Measurements from ENCODE around the gene UBE2S.
"Not testable (repeated sequence)": the region's sequence is repeated elsewhere in the genome, so short reads cannot be mapped to it uniquely, and the experiment has no call there.

The UBE2S gene

DNA sequence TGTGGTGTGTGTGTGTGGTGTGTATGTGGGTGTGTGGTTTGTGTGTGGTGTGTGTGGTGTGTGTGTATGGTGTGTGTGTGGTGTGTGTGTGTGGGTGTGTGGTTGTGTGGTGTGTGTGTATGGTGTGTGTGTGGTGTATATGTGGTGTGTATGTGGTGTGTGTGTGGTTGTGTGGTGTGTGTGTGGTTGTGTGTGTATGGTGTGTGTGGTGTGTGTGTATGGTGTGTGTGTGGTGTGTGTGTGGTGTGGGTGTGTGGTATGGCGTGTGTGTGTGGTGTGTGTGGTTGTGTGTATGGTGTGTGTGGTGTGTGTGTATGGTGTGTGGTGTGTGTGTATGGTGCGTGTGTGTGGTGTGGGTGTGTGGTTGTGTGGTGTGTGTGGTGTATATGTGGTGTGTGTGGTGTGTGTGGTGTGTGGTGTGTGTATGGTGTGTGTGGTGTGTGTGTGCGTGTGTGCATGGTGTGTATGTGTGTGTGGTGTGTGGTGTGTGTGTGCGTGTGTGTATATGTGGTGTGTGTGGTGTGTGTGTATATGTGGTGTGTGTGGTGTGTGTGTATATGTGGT lies 26.9 kb upstream of the UBE2S start:
- no peak for ATAC-seq (replicated peaks; ENCODE audit: extremely low read depth, poor library complexity, severe bottlenecking)
- peaks cover 6% of the 10 kb centered on the region for H3K4me1 Mint-ChIP-seq
- peaks cover 3% of the 10 kb centered on the region for H3K36me3 Mint-ChIP-seq (ENCODE audit: insufficient read depth)
- no peaks in the 10 kb centered on the region for H3K9me3 Mint-ChIP-seq
- no peak overlapping the region for H3K27ac Mint-ChIP-seq (ENCODE audit: low read depth)
- no peak for DNase-seq (ENCODE audit: low spot score in 2 of 2)
- no peak overlapping the region for H3K4me3 Mint-ChIP-seq
- peaks cover 57% of the 10 kb centered on the region for H3K27me3 Mint-ChIP-seq

DNA sequence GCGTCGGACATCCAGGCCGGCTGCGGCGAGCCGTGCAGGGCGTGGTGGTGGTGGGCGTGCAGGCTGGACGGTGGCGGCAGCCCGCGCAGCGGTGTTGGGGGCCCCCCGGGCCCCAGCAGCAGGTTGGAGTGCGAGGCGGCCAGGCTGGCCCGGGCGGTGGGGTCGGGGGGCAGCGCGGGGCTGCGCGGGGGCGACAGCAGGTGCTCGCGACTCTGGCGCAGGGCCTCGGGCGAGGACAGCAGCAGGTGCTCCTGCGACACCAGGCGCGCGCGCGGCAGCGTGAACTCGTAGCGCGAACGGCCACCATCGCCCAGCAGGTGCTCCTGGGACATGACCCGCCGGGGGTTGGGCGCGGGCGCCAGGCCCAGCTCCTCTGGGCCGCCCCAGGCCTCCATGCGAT lies 25.7 kb upstream of the UBE2S start:
- no peaks in the 10 kb centered on the region for H3K36me3 Mint-ChIP-seq (ENCODE audit: insufficient read depth)
- peaks cover 57% of the 10 kb centered on the region for H3K27me3 Mint-ChIP-seq
- no peak overlapping the region for H3K27ac Mint-ChIP-seq (ENCODE audit: low read depth)
- ATAC-seq (replicated peaks; ENCODE audit: extremely low read depth, poor library complexity, severe bottlenecking) (no peak), DNase-seq (ENCODE audit: low spot score in 2 of 2) (no peak)
- no peaks in the 10 kb centered on the region for H3K4me1 Mint-ChIP-seq
- H3K9me3 Mint-ChIP-seq: no peaks in the 10 kb centered on the region
- no peak overlapping the region for H3K4me3 Mint-ChIP-seq

DNA sequence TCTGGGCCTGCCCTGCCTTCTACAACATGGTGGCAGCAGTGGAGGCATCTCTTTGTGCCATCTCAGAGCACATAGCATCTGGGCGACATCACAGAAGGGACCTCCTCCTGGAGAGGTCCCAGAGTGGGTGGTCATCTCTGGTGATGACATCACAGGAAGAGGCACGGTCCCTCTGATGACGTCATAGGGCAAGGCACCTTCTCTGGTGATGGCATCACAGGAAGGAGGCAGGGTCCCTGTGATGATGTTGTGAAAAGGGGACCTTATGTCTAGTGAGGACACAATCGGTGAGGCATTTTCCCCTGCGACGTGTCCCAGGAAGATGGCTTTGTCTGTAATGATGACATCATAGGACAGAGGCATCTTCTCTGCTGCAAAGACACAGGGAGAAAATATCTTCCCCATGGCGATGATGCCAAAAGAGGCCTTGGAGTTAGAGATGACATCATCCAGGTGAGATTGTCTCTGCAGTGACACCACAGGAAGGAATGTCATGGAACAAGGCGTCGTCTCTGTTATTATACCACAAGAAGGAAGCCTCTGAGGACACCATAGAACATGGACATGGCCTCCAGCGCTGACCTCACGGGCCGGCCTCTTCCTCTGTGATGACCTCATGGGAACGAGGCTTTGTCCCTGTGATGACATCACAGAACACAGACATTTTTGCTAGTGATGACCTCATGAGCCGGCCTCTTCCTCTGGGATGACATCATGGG lies 24.8 kb upstream of the UBE2S start:
- H3K9me3 Mint-ChIP-seq: no peaks in the 10 kb centered on the region
- H3K27ac Mint-ChIP-seq (ENCODE audit: low read depth): no peak overlapping the region
- ATAC-seq (replicated peaks; ENCODE audit: extremely low read depth, poor library complexity, severe bottlenecking): no peak
- DNase-seq (ENCODE audit: low spot score in 2 of 2): no peak
- H3K4me3 Mint-ChIP-seq: no peak overlapping the region
- no peaks in the 10 kb centered on the region for H3K36me3 Mint-ChIP-seq (ENCODE audit: insufficient read depth)
- no peaks in the 10 kb centered on the region for H3K4me1 Mint-ChIP-seq
- peaks cover 57% of the 10 kb centered on the region for H3K27me3 Mint-ChIP-seq

DNA sequence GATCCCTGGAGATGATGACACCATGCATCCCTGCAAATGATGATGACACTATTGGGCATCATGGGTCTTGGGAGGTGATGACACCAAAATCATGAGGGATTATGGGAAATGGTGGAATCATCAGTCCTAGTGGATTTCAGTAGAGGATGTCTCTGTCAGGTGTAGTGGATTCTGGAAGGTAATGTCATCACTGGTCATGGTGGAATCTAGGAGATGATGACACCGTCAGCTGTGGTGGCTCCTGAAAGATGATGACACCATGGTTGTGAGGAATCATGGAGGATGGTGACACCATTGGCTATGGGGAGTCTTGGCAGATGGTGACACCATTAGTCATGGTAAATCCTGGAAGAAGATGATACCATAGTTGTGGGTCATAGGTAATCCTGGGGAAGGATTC lies 23.6 kb upstream of the UBE2S start:
- peaks cover 47% of the 10 kb centered on the region for H3K27me3 Mint-ChIP-seq
- no peaks in the 10 kb centered on the region for H3K4me1 Mint-ChIP-seq
- H3K9me3 Mint-ChIP-seq: no peaks in the 10 kb centered on the region
- DNase-seq (ENCODE audit: low spot score in 2 of 2) (no peak), ATAC-seq (replicated peaks; ENCODE audit: extremely low read depth, poor library complexity, severe bottlenecking) (no peak)
- no peak overlapping the region for H3K4me3 Mint-ChIP-seq
- H3K36me3 Mint-ChIP-seq (ENCODE audit: insufficient read depth): no peaks in the 10 kb centered on the region
- no peak overlapping the region for H3K27ac Mint-ChIP-seq (ENCODE audit: low read depth)

DNA sequence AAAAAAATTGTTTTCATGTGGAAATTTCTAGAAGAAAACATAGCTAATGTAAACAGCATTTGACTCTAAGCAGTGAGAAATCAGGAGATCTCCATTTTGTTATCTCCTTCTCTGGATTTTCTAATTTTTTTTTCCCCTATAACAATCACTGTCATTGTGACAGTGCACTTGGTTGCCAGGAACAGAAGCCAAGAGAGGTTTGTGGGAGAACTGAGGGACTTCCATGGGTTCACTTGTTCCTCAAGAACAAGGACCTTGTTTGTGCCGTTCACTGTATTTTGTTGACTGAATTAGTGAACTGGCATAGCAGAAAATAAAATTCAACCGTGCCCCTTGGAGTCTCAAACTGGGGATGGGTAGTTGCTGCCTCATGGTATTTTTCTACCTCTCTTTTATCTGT lies 18.5 kb upstream of the UBE2S start:
- no peak overlapping the region for H3K4me3 Mint-ChIP-seq
- DNase-seq (ENCODE audit: low spot score in 2 of 2) (no peak), ATAC-seq (replicated peaks; ENCODE audit: extremely low read depth, poor library complexity, severe bottlenecking) (no peak)
- no peak overlapping the region for H3K27ac Mint-ChIP-seq (ENCODE audit: low read depth)
- peaks cover 45% of the 10 kb centered on the region for H3K27me3 Mint-ChIP-seq
- peaks cover 1% of the 10 kb centered on the region for H3K36me3 Mint-ChIP-seq (ENCODE audit: insufficient read depth)
- no peaks in the 10 kb centered on the region for H3K9me3 Mint-ChIP-seq
- peaks cover 6% of the 10 kb centered on the region for H3K4me1 Mint-ChIP-seq

DNA sequence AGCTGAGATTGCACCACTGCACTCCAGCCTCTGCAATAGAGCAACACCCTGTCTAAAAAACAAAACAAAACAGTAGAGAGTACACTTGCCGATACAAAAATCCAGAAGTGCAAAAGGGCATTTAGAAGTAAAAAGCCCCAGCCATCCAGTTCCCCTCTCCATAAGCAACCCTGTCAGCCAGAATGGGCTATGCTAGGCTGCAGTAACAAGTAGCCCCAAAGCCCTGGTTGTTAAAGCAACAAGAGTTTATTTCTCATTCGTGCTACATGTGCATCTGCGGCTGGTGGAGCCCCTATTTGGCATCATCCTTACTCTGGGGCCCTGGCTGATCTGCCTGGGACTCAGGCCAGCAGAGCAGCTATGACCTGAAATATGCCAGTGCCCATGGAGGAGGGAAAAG lies 16.9 kb upstream of the UBE2S start:
- DNase-seq (ENCODE audit: low spot score in 2 of 2): no peak

DNA sequence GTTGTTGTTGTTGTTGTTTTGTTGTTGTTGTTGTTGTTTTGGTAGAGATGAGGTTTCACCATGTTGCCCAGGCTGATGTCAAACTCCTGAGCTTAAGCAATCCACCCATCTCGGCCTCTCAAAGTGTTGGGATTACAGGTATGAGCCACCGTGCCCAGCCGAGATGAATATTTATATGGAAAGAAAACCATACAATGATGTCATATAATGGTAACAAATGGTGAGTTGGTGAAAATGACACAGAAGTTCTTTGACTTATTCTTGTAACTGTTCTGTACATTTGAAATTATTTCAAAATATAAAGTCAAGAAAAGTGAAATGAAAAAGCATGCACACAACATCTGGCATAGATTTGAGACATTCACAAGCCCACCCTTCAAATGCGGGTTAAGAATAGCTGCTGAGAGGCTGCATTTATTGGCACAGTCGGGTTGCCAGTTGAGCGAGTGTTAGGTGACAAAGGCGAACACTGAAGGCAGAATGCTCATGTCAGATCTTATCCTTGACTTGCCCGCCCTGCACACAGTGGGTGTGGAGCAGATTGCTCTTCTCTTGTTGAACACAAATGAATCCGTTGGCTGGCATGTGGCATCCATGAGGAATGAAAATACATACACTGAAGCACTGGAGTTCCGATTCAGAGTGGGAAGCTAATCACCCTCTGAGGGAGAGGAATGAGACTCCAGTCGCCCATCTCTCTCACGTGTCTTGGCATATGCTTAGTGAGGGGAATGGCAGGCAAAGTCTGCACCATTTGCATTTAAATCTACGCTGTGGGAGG lies 15.8 kb upstream of the UBE2S start:
- DNase-seq (ENCODE audit: low spot score in 2 of 2): no peak
- Mint-ChIP-seq H3K9me3 (no peaks in the 10 kb centered on the region), H3K4me3 (no peak overlapping the region), H3K36me3 (ENCODE audit: insufficient read depth) (peaks cover 1% of the 10 kb centered on the region), H3K27me3 (peaks cover 18% of the 10 kb centered on the region), H3K4me1 (peaks cover 7% of the 10 kb centered on the region), H3K27ac (ENCODE audit: low read depth) (no peak overlapping the region)
- no peak for ATAC-seq (replicated peaks; ENCODE audit: extremely low read depth, poor library complexity, severe bottlenecking)

More for the DNA sequence above, 16.9 kb upstream of the UBE2S start:
- no peak overlapping the region for H3K27ac Mint-ChIP-seq (ENCODE audit: low read depth)
- H3K27me3 Mint-ChIP-seq: peaks cover 29% of the 10 kb centered on the region
- peaks cover 6% of the 10 kb centered on the region for H3K4me1 Mint-ChIP-seq
- peaks cover 1% of the 10 kb centered on the region for H3K36me3 Mint-ChIP-seq (ENCODE audit: insufficient read depth)
- no peak overlapping the region for H3K4me3 Mint-ChIP-seq
- ATAC-seq (replicated peaks; ENCODE audit: extremely low read depth, poor library complexity, severe bottlenecking): no peak
- H3K9me3 Mint-ChIP-seq: no peaks in the 10 kb centered on the region

DNA sequence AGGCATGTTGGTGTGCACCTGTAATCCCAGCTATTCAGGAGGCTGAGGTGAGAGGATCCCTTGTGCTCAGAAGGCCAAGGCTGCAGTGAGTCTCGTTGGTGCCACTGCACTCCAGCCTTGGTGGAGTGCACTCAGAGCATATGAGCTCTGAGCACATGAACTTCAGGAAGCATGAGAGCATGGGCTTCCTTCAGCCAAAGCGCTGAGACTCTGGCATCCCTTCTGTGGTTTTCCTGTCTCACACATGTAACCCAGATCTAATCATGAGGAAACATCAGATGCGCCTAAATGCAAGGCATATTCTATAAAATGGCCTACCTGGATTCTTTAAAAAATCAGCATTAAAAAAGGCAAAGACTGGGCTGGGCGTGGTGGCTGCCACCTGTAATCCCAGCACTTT lies 13.7 kb upstream of the UBE2S start:
- H3K27me3 Mint-ChIP-seq: peaks cover 15% of the 10 kb centered on the region
- H3K4me3 Mint-ChIP-seq: peak overlapping the region; percentile 54
- not testable (repeated sequence) for H3K9me3 Mint-ChIP-seq; H3K36me3 Mint-ChIP-seq (ENCODE audit: insufficient read depth)
- DNase-seq (ENCODE audit: low spot score in 2 of 2): peak in 1 of 2 donors; percentile 54
- peaks cover 11% of the 10 kb centered on the region for H3K4me1 Mint-ChIP-seq
- peak; percentile 98 for ATAC-seq (replicated peaks; ENCODE audit: extremely low read depth, poor library complexity, severe bottlenecking)
- peak overlapping the region; percentile 92 for H3K27ac Mint-ChIP-seq (ENCODE audit: low read depth)

DNA sequence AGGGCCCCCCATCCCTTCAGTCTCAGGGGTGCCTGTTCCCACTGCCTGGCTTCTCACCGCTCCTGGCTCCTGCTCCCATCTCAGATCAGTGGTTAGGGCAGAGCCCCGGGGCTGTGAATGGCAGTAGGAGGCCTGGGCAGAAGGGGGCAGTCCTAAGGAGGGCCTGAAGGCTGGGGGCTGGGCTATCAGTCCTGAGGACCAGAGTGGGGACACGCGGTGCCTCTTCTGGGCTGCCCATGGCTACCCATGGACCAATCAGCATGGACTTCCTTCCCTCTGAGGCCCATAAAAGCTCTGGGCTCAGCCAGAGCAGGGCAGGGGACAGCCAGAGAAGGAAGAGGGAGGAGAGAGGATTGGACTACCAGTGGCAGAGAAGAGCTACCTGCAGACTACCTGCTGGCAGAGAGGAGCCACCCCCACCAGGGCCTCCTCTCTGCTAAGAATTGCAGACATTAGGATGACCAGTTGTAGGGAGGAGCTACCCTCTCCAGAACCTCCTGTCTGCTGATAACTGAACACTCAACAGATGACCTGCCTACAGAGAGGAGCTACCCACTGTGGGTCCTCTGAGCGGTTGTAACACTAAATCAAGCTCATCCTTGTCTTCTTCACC lies 12.1 kb upstream of the UBE2S start:
- Mint-ChIP-seq H3K9me3 (no peaks in the 10 kb centered on the region), H3K4me1 (peaks cover 11% of the 10 kb centered on the region), H3K27me3 (peaks cover 4% of the 10 kb centered on the region), H3K4me3 (no peak overlapping the region), H3K27ac (ENCODE audit: low read depth) (no peak overlapping the region), H3K36me3 (ENCODE audit: insufficient read depth) (peaks cover 1% of the 10 kb centered on the region)
- ATAC-seq (replicated peaks; ENCODE audit: extremely low read depth, poor library complexity, severe bottlenecking) (no peak), DNase-seq (ENCODE audit: low spot score in 2 of 2) (no peak)

DNA sequence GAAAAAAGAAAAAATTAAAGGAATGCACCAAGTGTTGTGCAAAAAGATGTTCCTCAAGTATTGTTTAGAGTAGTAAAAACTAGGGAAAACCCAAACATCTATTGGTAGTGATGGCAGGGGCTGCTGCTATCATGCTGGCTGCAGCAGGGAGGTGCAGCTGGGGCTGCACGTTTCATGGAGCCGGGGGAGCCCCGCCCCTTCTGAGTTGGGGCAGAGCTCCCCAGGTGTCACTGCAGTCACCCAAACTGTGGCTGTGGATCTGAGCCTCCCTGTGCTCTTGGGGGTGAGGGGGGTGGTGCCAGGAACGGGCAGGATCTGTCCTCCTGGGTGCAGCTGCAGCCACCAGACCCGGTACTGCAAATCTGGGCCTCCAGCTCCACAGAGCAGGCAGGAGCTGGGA lies 11.5 kb upstream of the UBE2S start:
- Mint-ChIP-seq H3K9me3 (no peaks in the 10 kb centered on the region), H3K4me1 (peaks cover 11% of the 10 kb centered on the region), H3K27ac (ENCODE audit: low read depth) (no peak overlapping the region), H3K36me3 (ENCODE audit: insufficient read depth) (peaks cover 1% of the 10 kb centered on the region), H3K4me3 (no peak overlapping the region), H3K27me3 (no peaks in the 10 kb centered on the region)
- DNase-seq (ENCODE audit: low spot score in 2 of 2) (no peak), ATAC-seq (replicated peaks; ENCODE audit: extremely low read depth, poor library complexity, severe bottlenecking) (no peak)

DNA sequence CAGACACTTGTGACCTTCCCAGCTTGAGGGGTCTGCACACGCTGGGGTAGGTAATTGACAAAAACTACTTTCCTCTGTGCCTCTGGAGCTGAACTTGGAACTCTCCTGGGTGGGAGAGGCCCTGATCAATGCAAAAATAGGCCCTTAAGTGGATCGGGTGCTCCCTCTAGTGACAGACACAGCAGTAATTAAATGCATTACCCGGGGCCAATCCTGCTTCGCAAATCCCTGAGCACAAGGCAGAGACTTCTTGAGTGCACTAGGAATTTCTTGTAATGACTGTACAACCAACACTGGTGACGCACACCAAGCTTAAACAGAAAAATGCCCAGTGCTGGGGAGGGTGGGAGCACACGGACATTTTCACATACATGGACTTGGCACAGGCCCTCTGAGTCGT lies 10.6 kb upstream of the UBE2S start:
- no peak overlapping the region for H3K4me3 Mint-ChIP-seq
- peaks cover 1% of the 10 kb centered on the region for H3K36me3 Mint-ChIP-seq (ENCODE audit: insufficient read depth)
- H3K4me1 Mint-ChIP-seq: peaks cover 11% of the 10 kb centered on the region
- DNase-seq (ENCODE audit: low spot score in 2 of 2): peak; percentile 30 to 34
- H3K27me3 Mint-ChIP-seq: no peaks in the 10 kb centered on the region
- no peak for ATAC-seq (replicated peaks; ENCODE audit: extremely low read depth, poor library complexity, severe bottlenecking)
- no peak overlapping the region for H3K27ac Mint-ChIP-seq (ENCODE audit: low read depth)
- H3K9me3 Mint-ChIP-seq: no peaks in the 10 kb centered on the region

DNA sequence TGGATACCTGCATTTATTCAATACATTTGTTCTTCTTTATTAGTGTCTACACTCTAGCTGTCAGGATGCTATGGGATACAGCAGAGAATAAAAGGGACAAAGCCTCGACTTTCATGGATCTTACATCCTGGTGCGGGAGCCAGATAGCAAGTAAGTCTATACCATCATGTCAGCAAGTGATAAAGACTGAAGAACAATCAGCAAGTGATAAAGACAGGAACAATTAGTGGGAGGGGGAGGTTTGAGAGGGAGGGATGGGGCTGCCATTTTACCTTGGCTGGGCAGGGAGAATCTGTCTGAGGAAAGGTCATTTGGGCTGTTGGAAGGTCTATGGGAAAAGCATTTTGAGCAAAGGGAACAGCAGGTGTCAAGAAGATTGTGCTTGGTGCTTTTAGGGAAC lies 2.6 kb upstream of the UBE2S start:
- Mint-ChIP-seq H3K4me3 (no peak overlapping the region), H3K4me1 (peaks cover 26% of the 10 kb centered on the region), H3K9me3 (no peaks in the 10 kb centered on the region), H3K36me3 (ENCODE audit: insufficient read depth) (peaks cover 20% of the 10 kb centered on the region), H3K27ac (ENCODE audit: low read depth) (no peak overlapping the region), H3K27me3 (no peaks in the 10 kb centered on the region)
- DNase-seq (ENCODE audit: low spot score in 2 of 2): no peak
- ATAC-seq (replicated peaks; ENCODE audit: extremely low read depth, poor library complexity, severe bottlenecking): no peak

Data from central memory CD8-positive, alpha-beta T cell (primary cell).